ENCODE data around the gene UPF3B.

DNA sequence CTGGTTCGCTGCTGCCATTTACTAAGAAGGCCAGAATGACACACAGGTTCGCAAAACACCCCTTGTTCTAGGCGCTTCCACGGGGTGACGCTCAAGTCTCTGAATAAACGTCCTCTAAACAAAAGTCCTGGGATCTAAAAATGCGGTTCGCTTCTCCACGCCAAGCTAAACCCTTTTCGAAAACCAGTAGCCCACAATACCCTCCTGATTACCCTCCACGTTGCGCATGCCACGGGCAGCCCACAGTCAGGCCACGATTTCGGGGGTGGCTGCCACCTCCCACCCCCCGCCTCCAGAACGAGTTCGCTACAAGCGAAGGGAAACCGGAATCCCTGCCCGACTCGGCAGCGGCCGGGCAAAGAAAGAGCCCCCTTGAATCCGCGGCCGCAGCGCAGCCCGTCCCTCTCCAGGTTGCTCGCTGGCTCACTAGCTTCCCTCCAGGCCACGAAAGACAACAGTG lies 61.8 kb downstream of the UPF3B start:
- TF ChIP-seq, protein P1, sequence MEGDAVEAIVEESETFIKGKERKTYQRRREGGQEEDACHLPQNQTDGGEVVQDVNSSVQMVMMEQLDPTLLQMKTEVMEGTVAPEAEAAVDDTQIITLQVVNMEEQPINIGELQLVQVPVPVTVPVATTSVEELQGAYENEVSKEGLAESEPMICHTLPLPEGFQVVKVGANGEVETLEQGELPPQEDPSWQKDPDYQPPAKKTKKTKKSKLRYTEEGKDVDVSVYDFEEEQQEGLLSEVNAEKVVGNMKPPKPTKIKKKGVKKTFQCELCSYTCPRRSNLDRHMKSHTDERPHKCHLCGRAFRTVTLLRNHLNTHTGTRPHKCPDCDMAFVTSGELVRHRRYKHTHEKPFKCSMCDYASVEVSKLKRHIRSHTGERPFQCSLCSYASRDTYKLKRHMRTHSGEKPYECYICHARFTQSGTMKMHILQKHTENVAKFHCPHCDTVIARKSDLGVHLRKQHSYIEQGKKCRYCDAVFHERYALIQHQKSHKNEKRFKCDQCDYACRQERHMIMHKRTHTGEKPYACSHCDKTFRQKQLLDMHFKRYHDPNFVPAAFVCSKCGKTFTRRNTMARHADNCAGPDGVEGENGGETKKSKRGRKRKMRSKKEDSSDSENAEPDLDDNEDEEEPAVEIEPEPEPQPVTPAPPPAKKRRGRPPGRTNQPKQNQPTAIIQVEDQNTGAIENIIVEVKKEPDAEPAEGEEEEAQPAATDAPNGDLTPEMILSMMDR (IDR thresholded peaks at IDR 0.05; ENCODE audit: low read depth, low read length): no peak
- no peak for TF ChIP-seq POLR2A (IDR thresholded peaks at IDR 0.05; ENCODE audit: extremely low read depth, insufficient read length)
